ENCODE measurements around the gene TBC1D20. TPM values are rescaled to one million over a fixed set of nuclear protein-coding genes. Genes with fewer than 3 reads are reported as not detected.

The TBC1D20 gene
- total RNA-seq, 1 donor, result 64.8 TPM

GRCh38 chr20:406200-407132 lies 55.9 kb downstream of the TBC1D20 start:
- peak overlapping the region; percentile 99 for H2AFZ ChIP-seq (ENCODE audit: low read length)
- no peak overlapping the region for H3K27ac ChIP-seq (ENCODE audit: low read depth, low read length)
- TF ChIP-seq CTCF (IDR thresholded peaks at IDR 0.05; ENCODE audit: extremely low read depth, low read depth, low read length), result no peak
- H3K36me3 ChIP-seq (ENCODE audit: insufficient read depth, low read length), result peaks cover 16% of the 10 kb centered on the region
- no peaks in the 10 kb centered on the region for H3K27me3 ChIP-seq (ENCODE audit: insufficient read depth, low read length)
- DNase-seq (ENCODE audit: insufficient read length, low spot score, missing footprints), result no peak
- H3K4me2 ChIP-seq (ENCODE audit: insufficient read depth, low read length), result peak overlapping the region; percentile 96
- no peaks in the 10 kb centered on the region for H3K9me3 ChIP-seq (ENCODE audit: low read depth, low read length)
- peaks cover 18% of the 10 kb centered on the region for H4K20me1 ChIP-seq (ENCODE audit: insufficient read depth, low read length)
- H3K4me1 ChIP-seq (ENCODE audit: insufficient read depth, low read length), result peaks cover 19% of the 10 kb centered on the region
- peak overlapping the region; percentile 76 for H3K4me3 ChIP-seq (ENCODE audit: insufficient read depth, low read length)
- peaks cover 31% of the 10 kb centered on the region for H3K79me2 ChIP-seq (ENCODE audit: insufficient read depth, low read length)

GRCh38 chr20:404088-404487 lies 58.2 kb downstream of the TBC1D20 start:
- Histone ChIP-seq H3K27ac (ENCODE audit: low read depth, low read length) (no peak overlapping the region), H3K79me2 (ENCODE audit: insufficient read depth, low read length) (peaks cover 9% of the 10 kb centered on the region), H3K4me2 (ENCODE audit: insufficient read depth, low read length) (no peak overlapping the region), H4K20me1 (ENCODE audit: insufficient read depth, low read length) (peaks cover 7% of the 10 kb centered on the region), H2AFZ (ENCODE audit: low read length) (no peak overlapping the region), H3K4me3 (ENCODE audit: insufficient read depth, low read length) (no peak overlapping the region), H3K36me3 (ENCODE audit: insufficient read depth, low read length) (no peaks in the 10 kb centered on the region), H3K9me3 (ENCODE audit: low read depth, low read length) (no peaks in the 10 kb centered on the region), H3K4me1 (ENCODE audit: insufficient read depth, low read length) (peaks cover 10% of the 10 kb centered on the region), H3K27me3 (ENCODE audit: insufficient read depth, low read length) (no peaks in the 10 kb centered on the region)
- TF ChIP-seq CTCF (IDR thresholded peaks at IDR 0.05; ENCODE audit: extremely low read depth, low read depth, low read length), result no peak
- DNase-seq (ENCODE audit: insufficient read length, low spot score, missing footprints), result no peak

- peaks cover 2% of the 10 kb centered on the region for H4K20me1 ChIP-seq (ENCODE audit: insufficient read depth, low read length)
- no peak overlapping the region for H3K4me3 ChIP-seq (ENCODE audit: insufficient read depth, low read length)
- H3K4me2 ChIP-seq (ENCODE audit: insufficient read depth, low read length), result no peak overlapping the region
- H2AFZ ChIP-seq (ENCODE audit: low read length), result no peak overlapping the region
- no peaks in the 10 kb centered on the region for H3K27me3 ChIP-seq (ENCODE audit: insufficient read depth, low read length)
- DNase-seq (ENCODE audit: insufficient read length, low spot score, missing footprints), result no peak
- no peak for TF ChIP-seq CTCF (IDR thresholded peaks at IDR 0.05; ENCODE audit: extremely low read depth, low read depth, low read length)
- no peaks in the 10 kb centered on the region for H3K9me3 ChIP-seq (ENCODE audit: low read depth, low read length)
- peaks cover 6% of the 10 kb centered on the region for H3K4me1 ChIP-seq (ENCODE audit: insufficient read depth, low read length)
- H3K36me3 ChIP-seq (ENCODE audit: insufficient read depth, low read length), result no peaks in the 10 kb centered on the region
- H3K79me2 ChIP-seq (ENCODE audit: insufficient read depth, low read length), result peaks cover 4% of the 10 kb centered on the region
- no peak overlapping the region for H3K27ac ChIP-seq (ENCODE audit: low read depth, low read length)
These were observed 58.8 kb downstream of the TBC1D20 start for GRCh38 chr20:403582-403957.

- H2AFZ ChIP-seq (ENCODE audit: low read length), result no peak overlapping the region
- H3K27me3 ChIP-seq (ENCODE audit: insufficient read depth, low read length), result no peaks in the 10 kb centered on the region
- no peak overlapping the region for H3K4me3 ChIP-seq (ENCODE audit: insufficient read depth, low read length)
- no peak for TF ChIP-seq CTCF (IDR thresholded peaks at IDR 0.05; ENCODE audit: extremely low read depth, low read depth, low read length)
- no peaks in the 10 kb centered on the region for H3K79me2 ChIP-seq (ENCODE audit: insufficient read depth, low read length)
- no peak overlapping the region for H3K4me2 ChIP-seq (ENCODE audit: insufficient read depth, low read length)
- H3K36me3 ChIP-seq (ENCODE audit: insufficient read depth, low read length), result no peaks in the 10 kb centered on the region
- no peak overlapping the region for H3K27ac ChIP-seq (ENCODE audit: low read depth, low read length)
- H3K9me3 ChIP-seq (ENCODE audit: low read depth, low read length), result no peaks in the 10 kb centered on the region
- H4K20me1 ChIP-seq (ENCODE audit: insufficient read depth, low read length), result no peaks in the 10 kb centered on the region
- peak; percentile 63 for DNase-seq (ENCODE audit: insufficient read length, low spot score, missing footprints)
- H3K4me1 ChIP-seq (ENCODE audit: insufficient read depth, low read length), result peaks cover 6% of the 10 kb centered on the region
These were observed 59.3 kb downstream of the TBC1D20 start for GRCh38 chr20:402898-403581.
